OCI-LY1 (cell line): Measurements from ENCODE around the gene PLCE1.

Experiments used
- H2AFZ ChIP-seq: fragments of 200-600 bp; sonication (generic), shearing (Covaris generic); 2 replicates; pipeline ENCODE4 v1.6.0; 2014; ENCODE audit warnings: antibody characterized with exemption, mild to moderate bottlenecking, low read length
- H3F3A ChIP-seq: fragments of 200-600 bp; sonication (generic), shearing (Covaris generic); 2 replicates; pipeline ENCODE4 v1.6.0; 2014; ENCODE audit warnings: mild to moderate bottlenecking, antibody characterized with exemption, low read length, moderate library complexity; ENCODE audit not compliant: insufficient read depth
- H3K27ac ChIP-seq: fragments of 200-600 bp; sonication (generic); 2 replicates; pipeline ENCODE4 v1.5.1; 2014; ENCODE audit warnings: low read length, mixed run types, mild to moderate bottlenecking, low read depth; ENCODE audit not compliant: poor library complexity, severe bottlenecking
- H3K27me3 ChIP-seq: fragments of 200-600 bp; sonication (generic); 2 replicates; pipeline ENCODE4 v1.6.0; 2014; ENCODE audit warnings: antibody characterized with exemption, mild to moderate bottlenecking, low read length, moderate library complexity; ENCODE audit not compliant: insufficient read depth
- H3K36me3 ChIP-seq: fragments of 200-600 bp; sonication (generic); 2 replicates; pipeline ENCODE4 v1.6.1; 2014; ENCODE audit warnings: mild to moderate bottlenecking, antibody characterized with exemption, low read length, moderate library complexity, mixed read lengths; ENCODE audit not compliant: insufficient read depth
- H3K4me1 ChIP-seq: fragments of 200-600 bp; sonication (generic); 2 replicates; pipeline ENCODE4 v1.5.1; 2014; ENCODE audit warnings: mild to moderate bottlenecking, low read length, moderate library complexity; ENCODE audit not compliant: insufficient read depth, severe bottlenecking
- H3K4me2 ChIP-seq: fragments of 200-600 bp; sonication (generic), shearing (Covaris generic); 2 replicates; pipeline ENCODE4 v1.6.1; 2014; ENCODE audit warnings: low read length
- H3K4me3 ChIP-seq: fragments of 200-600 bp; sonication (generic); 2 replicates; pipeline ENCODE4 v1.5.1; 2014; ENCODE audit warnings: low read length, low read depth, mild to moderate bottlenecking, mixed read lengths; ENCODE audit not compliant: poor library complexity, severe bottlenecking
- H3K79me2 ChIP-seq: fragments of 200-600 bp; shearing (Covaris generic); 2 replicates; pipeline ENCODE4 v1.6.1; 2016; ENCODE audit warnings: mixed run types, low read length, mixed read lengths; ENCODE audit not compliant: insufficient read depth
- H3K9ac ChIP-seq: fragments of 200-600 bp; sonication (generic), shearing (Covaris generic); 2 replicates; pipeline ENCODE4 v1.6.1; 2014; ENCODE audit warnings: mild to moderate bottlenecking, low read length, mixed read lengths
- H3K9me2 ChIP-seq: fragments of 200-600 bp; sonication (generic), shearing (Covaris generic); 2 replicates; pipeline ENCODE4 v1.6.1; 2014; ENCODE audit warnings: low read depth, mild to moderate bottlenecking, low read length, mixed read lengths
- H3K9me3 ChIP-seq: fragments of 200-600 bp; shearing (Covaris generic); 2 replicates; pipeline ENCODE4 v1.6.1; 2014; ENCODE audit warnings: low read length, mixed read lengths
- H4K20me1 ChIP-seq: fragments of 200-600 bp; sonication (generic), shearing (Covaris generic); 2 replicates; pipeline ENCODE4 v1.6.0; 2016; ENCODE audit warnings: mild to moderate bottlenecking, low read length; ENCODE audit not compliant: insufficient read depth
- CTCF ChIP-seq: fragments of 200-600 bp; sonication (generic), shearing (Covaris generic); IDR thresholded peaks from 2 replicates; pipeline ENCODE4 v1.5.1; 2017; ENCODE audit warnings: mild to moderate bottlenecking, antibody characterized with exemption, low read length, moderate library complexity, mixed read lengths
- EZH2 ChIP-seq: fragments of 200-600 bp; sonication (generic), shearing (Covaris generic); IDR thresholded peaks from 2 replicates; pipeline ENCODE4 v1.8.0; 2017; ENCODE audit warnings: borderline replicate concordance, mixed run types, mild to moderate bottlenecking, antibody characterized with exemption, low read length, moderate library complexity, mixed read lengths

The PLCE1 gene

GRCh38 chr10:94001416-94001810 is 7.7 kb downstream of the PLCE1 start:
- Histone ChIP-seq H3F3A (no peaks in the 10 kb centered on the region), H3K4me1 (no peaks in the 10 kb centered on the region), H3K9me3 (no peaks in the 10 kb centered on the region), H3K9me2 (no peaks in the 10 kb centered on the region), H4K20me1 (no peaks in the 10 kb centered on the region), H3K27ac (no peak overlapping the region), H3K36me3 (no peaks in the 10 kb centered on the region), H3K9ac (no peak overlapping the region), H3K4me3 (no peak overlapping the region), H3K4me2 (no peak overlapping the region), H3K27me3 (no peaks in the 10 kb centered on the region), H3K79me2 (no peaks in the 10 kb centered on the region), H2AFZ (no peak overlapping the region)
- TF ChIP-seq CTCF (no peak), EZH2 (no peak)

GRCh38 chr10:94002156-94002555 is 8.4 kb downstream of the PLCE1 start:
- Histone ChIP-seq H3K4me1 (no peaks in the 10 kb centered on the region), H3K4me3 (no peak overlapping the region), H3K4me2 (no peak overlapping the region), H3F3A (no peaks in the 10 kb centered on the region), H3K9me3 (no peaks in the 10 kb centered on the region), H4K20me1 (no peaks in the 10 kb centered on the region), H3K9me2 (no peaks in the 10 kb centered on the region), H3K36me3 (no peaks in the 10 kb centered on the region), H2AFZ (no peak overlapping the region), H3K9ac (no peak overlapping the region), H3K27ac (no peak overlapping the region), H3K27me3 (no peaks in the 10 kb centered on the region), H3K79me2 (no peaks in the 10 kb centered on the region)
- TF ChIP-seq EZH2 (no peak), CTCF (no peak)

GRCh38 chr10:94003488-94003887 is 9.8 kb downstream of the PLCE1 start:
- Histone ChIP-seq H3K79me2 (no peaks in the 10 kb centered on the region), H4K20me1 (no peaks in the 10 kb centered on the region), H3K4me3 (no peak overlapping the region), H3K9me3 (no peaks in the 10 kb centered on the region), H3K27ac (no peak overlapping the region), H2AFZ (no peak overlapping the region), H3F3A (no peaks in the 10 kb centered on the region), H3K27me3 (no peaks in the 10 kb centered on the region), H3K4me2 (no peak overlapping the region), H3K36me3 (no peaks in the 10 kb centered on the region), H3K4me1 (no peaks in the 10 kb centered on the region), H3K9me2 (no peaks in the 10 kb centered on the region), H3K9ac (no peak overlapping the region)
- TF ChIP-seq EZH2 (no peak), CTCF (no peak)
